ENCODE results near the gene RGS16.

GRCh38 chr1:182631053-182631677 lies 27.0 kb upstream of the RGS16 start:
- TF ChIP-seq CTCF (conservative IDR thresholded peaks at IDR 0.05; ENCODE audit: low read depth, low read length) (no peak), EZH2 (IDR thresholded peaks at IDR 0.05; ENCODE audit: low read length, unreplicated experiment) (no peak)

Measured in PC-3 (cell line).